ENCODE measurements around the gene TNFRSF9.
"Not testable (repeated sequence)": the region's sequence is repeated elsewhere in the genome, so short reads cannot be mapped to it uniquely, and the experiment has no call there.

GRCh38 chr1:7963378-7963730 lies 22.7 kb upstream of the TNFRSF9 start:
- TF ChIP-seq CTCF (IDR thresholded peaks at IDR 0.05); SMAD3 (CRISPR knock-in tag; IDR thresholded peaks at IDR 0.05; ENCODE audit: borderline replicate concordance); MAX (CRISPR knock-in tag; IDR thresholded peaks at IDR 0.05); HMGXB4 (CRISPR knock-in tag; IDR thresholded peaks at IDR 0.05); PRDM15 (CRISPR knock-in tag; IDR thresholded peaks at IDR 0.05); CREB1 (CRISPR knock-in tag; IDR thresholded peaks at IDR 0.05); ZNF512 (CRISPR knock-in tag; IDR thresholded peaks at IDR 0.05; ENCODE audit: borderline replicate concordance); GABPB1 (CRISPR knock-in tag; IDR thresholded peaks at IDR 0.05); ZNF671 (CRISPR knock-in tag; IDR thresholded peaks at IDR 0.05): not testable (repeated sequence)
